HEK293 (cell line): ENCODE results near the gene SNHG17.
A peak's percentile ranks its signal among the peaks of the same experiment; 100 is the strongest.

Experiments used
- ATF2 ChIP-seq: fragments of 450-650 bp; formaldehyde crosslinking; IDR thresholded peaks from 2 replicates; pipeline ENCODE4 v1.5.1; 2016; ENCODE audit warnings: missing biosample characterization, missing genetic modification characterization, low read depth
- GFI1B ChIP-seq: fragments of 450-650 bp; formaldehyde crosslinking; IDR thresholded peaks from 2 replicates; pipeline ENCODE4 v1.5.1; 2016; ENCODE audit warnings: missing biosample characterization, missing genetic modification characterization
- GLIS1 ChIP-seq: fragments of 450-650 bp; formaldehyde crosslinking; IDR thresholded peaks from 2 replicates; pipeline ENCODE4 v1.5.1; 2016; ENCODE audit warnings: missing biosample characterization, missing genetic modification characterization
- KLF1 ChIP-seq: fragments of 450-650 bp; formaldehyde crosslinking; IDR thresholded peaks from 2 replicates; pipeline ENCODE4 v1.5.1; 2016; ENCODE audit warnings: missing biosample characterization, missing genetic modification characterization
- KLF7 ChIP-seq: fragments of 450-650 bp; formaldehyde crosslinking; IDR thresholded peaks from 2 replicates; pipeline ENCODE4 v1.5.1; 2016; ENCODE audit warnings: missing biosample characterization, missing genetic modification characterization, borderline replicate concordance
- PBX3 ChIP-seq: sonication (generic); formaldehyde crosslinking; IDR thresholded peaks from 2 replicates; pipeline ENCODE4 v1.8.1; 2022; ENCODE audit warnings: mild to moderate bottlenecking, moderate library complexity, missing genetic modification reagents
- PRDM4 ChIP-seq: fragments of 450-650 bp; formaldehyde crosslinking; IDR thresholded peaks from 2 replicates; pipeline ENCODE4 v1.5.1; 2017; ENCODE audit warnings: missing biosample characterization, missing genetic modification characterization
- TRIM28 ChIP-seq: IDR thresholded peaks from 2 replicates; pipeline ENCODE4 v1.6.1; 2011; ENCODE audit warnings: low read length, control low read depth, borderline replicate concordance
- WT1 ChIP-seq: fragments of 450-650 bp; formaldehyde crosslinking; IDR thresholded peaks from 2 replicates; pipeline ENCODE4 v1.5.1; 2016; ENCODE audit warnings: missing biosample characterization, missing genetic modification characterization
- ZEB2 ChIP-seq: fragments of 450-650 bp; formaldehyde crosslinking; IDR thresholded peaks from 2 replicates; pipeline ENCODE4 v1.5.1; 2016; ENCODE audit warnings: missing biosample characterization, missing genetic modification characterization
- ZNF174 ChIP-seq: fragments of 450-650 bp; formaldehyde crosslinking; IDR thresholded peaks from 2 replicates; pipeline ENCODE4 v1.5.0; 2017; ENCODE audit warnings: missing biosample characterization, mild to moderate bottlenecking, missing genetic modification characterization
- ZNF184 ChIP-seq: fragments of 450-650 bp; IDR thresholded peaks from 2 replicates; pipeline ENCODE4 v1.5.1; 2018; ENCODE audit warnings: missing biosample characterization, mild to moderate bottlenecking, missing genetic modification characterization
- ZNF211 ChIP-seq: fragments of 450-650 bp; formaldehyde crosslinking; IDR thresholded peaks from 2 replicates; pipeline ENCODE4 v1.5.1; 2016; ENCODE audit warnings: low read depth, missing biosample characterization, missing genetic modification characterization
- ZNF362 ChIP-seq: fragments of 450-650 bp; formaldehyde crosslinking; IDR thresholded peaks from 2 replicates; pipeline ENCODE4 v1.5.1; 2016; ENCODE audit warnings: missing biosample characterization, missing genetic modification characterization
- ZNF366 ChIP-seq: fragments of 450-650 bp; formaldehyde crosslinking; conservative IDR thresholded peaks from 2 replicates; pipeline ENCODE4 v1.5.1; 2016; ENCODE audit warnings: missing biosample characterization, missing genetic modification characterization
- ZNF391 ChIP-seq: fragments of 450-650 bp; formaldehyde crosslinking; IDR thresholded peaks from 2 replicates; pipeline ENCODE4 v1.5.1; 2016; ENCODE audit warnings: low read depth, missing biosample characterization, missing genetic modification characterization, borderline replicate concordance
- ZNF398 ChIP-seq: fragments of 450-650 bp; formaldehyde crosslinking; IDR thresholded peaks from 2 replicates; pipeline ENCODE4 v1.5.1; 2017; ENCODE audit warnings: missing biosample characterization, missing genetic modification characterization
- ZNF514 ChIP-seq: fragments of 450-650 bp; formaldehyde crosslinking; IDR thresholded peaks from 2 replicates; pipeline ENCODE4 v1.5.1; 2016; ENCODE audit warnings: missing biosample characterization, missing genetic modification characterization
- ZNF664 ChIP-seq: fragments of 450-650 bp; formaldehyde crosslinking; IDR thresholded peaks from 2 replicates; pipeline ENCODE4 v1.5.1; 2016; ENCODE audit warnings: missing biosample characterization, missing genetic modification characterization
- ZNF670 ChIP-seq: fragments of 450-650 bp; formaldehyde crosslinking; IDR thresholded peaks from 2 replicates; pipeline ENCODE4 v1.5.1; 2016; ENCODE audit warnings: missing biosample characterization, missing genetic modification characterization, low read depth
- ZNF792 ChIP-seq: fragments of 450-650 bp; formaldehyde crosslinking; IDR thresholded peaks from 2 replicates; pipeline ENCODE4 v1.5.1; 2016; ENCODE audit warnings: missing biosample characterization, missing genetic modification characterization
- ZSCAN30 ChIP-seq: fragments of 450-650 bp; IDR thresholded peaks from 2 replicates; pipeline ENCODE4 v1.5.1; 2018; ENCODE audit warnings: missing biosample characterization, mild to moderate bottlenecking, missing genetic modification characterization, moderate library complexity
- ZXDB ChIP-seq: fragments of 450-650 bp; formaldehyde crosslinking; IDR thresholded peaks from 2 replicates; pipeline ENCODE4 v1.5.1; 2016; ENCODE audit warnings: missing biosample characterization, missing genetic modification characterization
- TF ChIP-seq, protein P1 (sequence below): fragments of 450-650 bp; formaldehyde crosslinking; IDR thresholded peaks from 2 replicates; pipeline ENCODE4 v1.5.0; 2017; ENCODE audit warnings: missing biosample characterization, missing genetic modification characterization, borderline replicate concordance
- TF ChIP-seq, protein P2 (sequence below): fragments of 450-650 bp; formaldehyde crosslinking; IDR thresholded peaks from 2 replicates; pipeline ENCODE4 v1.5.1; 2016; ENCODE audit warnings: missing biosample characterization, missing genetic modification characterization
- TF ChIP-seq, protein P3 (sequence below): fragments of 450-650 bp; formaldehyde crosslinking; IDR thresholded peaks from 2 replicates; pipeline ENCODE4 v1.5.1; 2016; ENCODE audit warnings: missing biosample characterization, missing genetic modification characterization

The SNHG17 gene

DNA sequence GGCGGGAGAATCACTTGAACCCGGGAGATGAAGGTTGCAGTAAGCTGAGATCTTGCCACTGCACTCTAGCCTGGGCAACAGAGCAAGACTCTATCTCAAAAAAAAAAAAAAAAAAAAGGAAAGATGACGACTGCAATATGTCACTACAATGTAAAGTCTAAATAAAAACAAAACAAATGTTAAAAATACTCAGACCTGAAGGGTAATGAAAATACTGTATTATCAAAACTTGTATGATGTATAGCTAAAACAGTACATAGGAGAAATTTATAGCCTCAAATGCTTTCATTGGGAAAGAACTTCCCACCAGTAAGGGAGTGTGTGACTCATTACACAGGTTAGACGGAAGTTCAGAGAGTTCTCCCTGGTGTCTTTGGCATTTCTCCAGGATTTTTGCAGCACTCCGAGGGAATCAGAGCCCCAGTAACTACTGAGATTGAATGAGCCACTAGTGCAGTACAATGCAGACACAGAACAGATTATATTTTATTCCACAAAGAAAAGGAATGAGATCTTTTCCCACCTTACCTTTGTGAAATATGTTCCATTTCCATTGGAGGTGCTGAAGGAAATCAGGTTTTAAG, 25.0 kb upstream of the SNHG17 start (continued):
- TF ChIP-seq ZNF514 (tag by site-specific recombination) (no peak), ZEB2 (tag by site-specific recombination) (peak; percentile 77; the same call in 1 of the 2 replicates), KLF1 (tag by site-specific recombination) (no peak), ATF2 (tag by site-specific recombination) (0 out of 2 replicates have a peak, but pooled peaks have one; percentile 39), ZNF398 (no peak), ZNF391 (tag by site-specific recombination) (no peak), ZNF174 (no peak), ZNF670 (no peak), ZNF366 (tag by site-specific recombination) (peak; percentile 64; the same call in 1 of the 2 replicates), TRIM28 (no peak), KLF7 (tag by site-specific recombination) (no peak), PRDM4 (tag by site-specific recombination) (no peak), ZNF664 (tag by site-specific recombination) (peak; percentile 58), ZNF792 (tag by site-specific recombination) (no peak), ZNF184 (tag by site-specific recombination) (no peak), ZNF362 (peak; percentile 79; the same call in 1 of the 2 replicates), ZSCAN30 (0 out of 2 replicates have a peak, but pooled peaks have one; percentile 32), GFI1B (peak; percentile 99), ZXDB (0 out of 2 replicates have a peak, but pooled peaks have one; percentile 8), ZNF211 (no peak), PBX3 (CRISPR knock-in tag) (no peak), GLIS1 (tag by site-specific recombination) (peak; percentile 29; the same call in 1 of the 2 replicates), WT1 (tag by site-specific recombination) (0 out of 2 replicates have a peak, but pooled peaks have one; percentile 39)
- TF ChIP-seq, protein P1, sequence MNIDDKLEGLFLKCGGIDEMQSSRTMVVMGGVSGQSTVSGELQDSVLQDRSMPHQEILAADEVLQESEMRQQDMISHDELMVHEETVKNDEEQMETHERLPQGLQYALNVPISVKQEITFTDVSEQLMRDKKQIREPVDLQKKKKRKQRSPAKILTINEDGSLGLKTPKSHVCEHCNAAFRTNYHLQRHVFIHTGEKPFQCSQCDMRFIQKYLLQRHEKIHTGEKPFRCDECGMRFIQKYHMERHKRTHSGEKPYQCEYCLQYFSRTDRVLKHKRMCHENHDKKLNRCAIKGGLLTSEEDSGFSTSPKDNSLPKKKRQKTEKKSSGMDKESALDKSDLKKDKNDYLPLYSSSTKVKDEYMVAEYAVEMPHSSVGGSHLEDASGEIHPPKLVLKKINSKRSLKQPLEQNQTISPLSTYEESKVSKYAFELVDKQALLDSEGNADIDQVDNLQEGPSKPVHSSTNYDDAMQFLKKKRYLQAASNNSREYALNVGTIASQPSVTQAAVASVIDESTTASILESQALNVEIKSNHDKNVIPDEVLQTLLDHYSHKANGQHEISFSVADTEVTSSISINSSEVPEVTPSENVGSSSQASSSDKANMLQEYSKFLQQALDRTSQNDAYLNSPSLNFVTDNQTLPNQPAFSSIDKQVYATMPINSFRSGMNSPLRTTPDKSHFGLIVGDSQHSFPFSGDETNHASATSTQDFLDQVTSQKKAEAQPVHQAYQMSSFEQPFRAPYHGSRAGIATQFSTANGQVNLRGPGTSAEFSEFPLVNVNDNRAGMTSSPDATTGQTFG (tag by site-specific recombination), result no peak
- TF ChIP-seq, protein P2, sequence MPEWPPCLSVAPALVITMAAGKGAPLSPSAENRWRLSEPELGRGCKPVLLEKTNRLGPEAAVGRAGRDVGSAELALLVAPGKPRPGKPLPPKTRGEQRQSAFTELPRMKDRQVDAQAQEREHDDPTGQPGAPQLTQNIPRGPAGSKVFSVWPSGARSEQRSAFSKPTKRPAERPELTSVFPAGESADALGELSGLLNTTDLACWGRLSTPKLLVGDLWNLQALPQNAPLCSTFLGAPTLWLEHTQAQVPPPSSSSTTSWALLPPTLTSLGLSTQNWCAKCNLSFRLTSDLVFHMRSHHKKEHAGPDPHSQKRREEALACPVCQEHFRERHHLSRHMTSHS (tag by site-specific recombination), result no peak
- TF ChIP-seq, protein P3, sequence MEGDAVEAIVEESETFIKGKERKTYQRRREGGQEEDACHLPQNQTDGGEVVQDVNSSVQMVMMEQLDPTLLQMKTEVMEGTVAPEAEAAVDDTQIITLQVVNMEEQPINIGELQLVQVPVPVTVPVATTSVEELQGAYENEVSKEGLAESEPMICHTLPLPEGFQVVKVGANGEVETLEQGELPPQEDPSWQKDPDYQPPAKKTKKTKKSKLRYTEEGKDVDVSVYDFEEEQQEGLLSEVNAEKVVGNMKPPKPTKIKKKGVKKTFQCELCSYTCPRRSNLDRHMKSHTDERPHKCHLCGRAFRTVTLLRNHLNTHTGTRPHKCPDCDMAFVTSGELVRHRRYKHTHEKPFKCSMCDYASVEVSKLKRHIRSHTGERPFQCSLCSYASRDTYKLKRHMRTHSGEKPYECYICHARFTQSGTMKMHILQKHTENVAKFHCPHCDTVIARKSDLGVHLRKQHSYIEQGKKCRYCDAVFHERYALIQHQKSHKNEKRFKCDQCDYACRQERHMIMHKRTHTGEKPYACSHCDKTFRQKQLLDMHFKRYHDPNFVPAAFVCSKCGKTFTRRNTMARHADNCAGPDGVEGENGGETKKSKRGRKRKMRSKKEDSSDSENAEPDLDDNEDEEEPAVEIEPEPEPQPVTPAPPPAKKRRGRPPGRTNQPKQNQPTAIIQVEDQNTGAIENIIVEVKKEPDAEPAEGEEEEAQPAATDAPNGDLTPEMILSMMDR (tag by site-specific recombination), result no peak
